HepG2 (cell line): ENCODE measurements around the gene MAN1C1. TPM values are rescaled to one million over a fixed set of nuclear protein-coding genes. Genes with fewer than 3 reads are reported as not detected.

Experiments used
- ATAC-seq: fragments of 200-7000 bp; cut with Tn5 transposase; 3 replicates; pipeline ENCODE4 v1.9.1; 2020; ENCODE audit warnings: mild to moderate bottlenecking, moderate library complexity
- BruUV-seq: library from RNA; stranded (reverse); fragments of 400-500 nt; replicated peaks from 2 replicates; lab custom pipeline; 2021; lab: Mats Ljungman, UMichigan
- CTCF ChIA-PET: fragments of 300-600 bp; formaldehyde crosslinking; extraction: SDS; loops from one replicate; lab custom pipeline; 2021; ENCODE audit warnings: low total read pairs, inconsistent platforms, low intra/inter-chr PET ratio; lab: Yijun Ruan, JAX
- POLR2A ChIA-PET: fragments of 350-600 bp; sonication (Branson Sonifier 250); formaldehyde crosslinking; loops from one replicate; lab custom pipeline; 2020; ENCODE audit warnings: antibody characterized with exemption, inconsistent platforms; lab: Yijun Ruan, JAX
- DNase-seq: peaks from one replicate; pipeline ENCODE4 v3.0.0-alpha.2; 2015; ENCODE audit warnings: low spot score
- FAIRE-seq: peaks from 3 replicates; lab custom pipeline; 2011; peaks lifted over from hg19 to GRCh38; lab: Jason Lieb, UNC
- H2AFZ ChIP-seq: one replicate; pipeline ENCODE4 v1.6.1; 2011; ENCODE audit warnings: low read length, inconsistent platforms
- H3K27ac ChIP-seq: fragments of 300-600 bp; 3 replicates; pipeline ENCODE4 v1.8.0; 2011; ENCODE audit warnings: mixed run types, mild to moderate bottlenecking, mixed read lengths, low read length, inconsistent platforms; ENCODE audit not compliant: insufficient read depth; ENCODE audit errors: extremely low read length
- H3K27me3 ChIP-seq, 2 experiments: fragments of 200-600 bp in 1 of 2; 2 replicates in 1 of 2; 3 replicates in 1 of 2; pipeline versions ENCODE4 v1.6.0 to v1.8.0; 2011; ENCODE audit warnings: low read length in 2 of 2, mild to moderate bottlenecking in 2 of 2, moderate library complexity in 2 of 2, inconsistent platforms in 1 of 2; ENCODE audit not compliant: insufficient read depth in 2 of 2, control insufficient read depth in 1 of 2
- H3K36me3 ChIP-seq, 2 experiments: fragments of 200-600 bp in 1 of 2; replicated peaks in 1 of 2; 2 replicates in 1 of 2; 3 replicates in 1 of 2; pipeline versions ENCODE4 v1.5.1 to v1.8.0; 2011; ENCODE audit warnings: low read length in 2 of 2, inconsistent platforms in 1 of 2; ENCODE audit not compliant: insufficient read depth in 2 of 2, control insufficient read depth in 1 of 2
- H3K4me1 ChIP-seq: 2 replicates; pipeline ENCODE4 v1.5.1; 2012; ENCODE audit warnings: low read length, inconsistent platforms; ENCODE audit not compliant: insufficient read depth
- H3K4me2 ChIP-seq: 2 replicates; pipeline ENCODE4 v1.6.0; 2011; ENCODE audit warnings: low read depth, low read length, inconsistent platforms
- H3K4me3 ChIP-seq, 3 experiments: fragments of 200-600 bp in 1 of 3; sonication (generic), shearing (Covaris generic) in 1 of 3; replicated peaks in 1 of 3; 2 replicates each; pipeline ENCODE4 v1.5.1; 2011 to 2016; ENCODE audit warnings: low read length in 3 of 3, inconsistent platforms in 2 of 3, low read depth in 2 of 3, mild to moderate bottlenecking in 2 of 3, control low read depth in 1 of 3, mixed read lengths in 1 of 3; ENCODE audit not compliant: insufficient read depth in 1 of 3
- H3K79me2 ChIP-seq: one replicate; pipeline ENCODE4 v1.6.1; 2011; ENCODE audit warnings: low read length, inconsistent platforms; ENCODE audit not compliant: insufficient read depth
- H3K9ac ChIP-seq: 2 replicates; pipeline ENCODE4 v1.6.0; 2011; ENCODE audit warnings: mild to moderate bottlenecking, low read depth, low read length, inconsistent platforms; ENCODE audit not compliant: insufficient read depth
- H3K9me3 ChIP-seq: 2 replicates; pipeline ENCODE4 v1.5.1; 2012; ENCODE audit warnings: mild to moderate bottlenecking, low read length
- H4K20me1 ChIP-seq: 2 replicates; pipeline ENCODE4 v1.6.0; 2011; ENCODE audit warnings: inconsistent platforms, mild to moderate bottlenecking, low read length, moderate library complexity; ENCODE audit not compliant: insufficient read depth
- FOXA3 ChIP-seq: IDR thresholded peaks from 2 replicates; pipeline ENCODE4 v1.6.1; 2016; ENCODE audit warnings: missing genetic modification reagents, missing compliant biosample characterization
- GATAD1 ChIP-seq: IDR thresholded peaks from 2 replicates; pipeline ENCODE4 v1.6.1; 2016; ENCODE audit warnings: missing genetic modification reagents, missing compliant biosample characterization
- HNRNPLL ChIP-seq: fragments of 200-400 bp; formaldehyde crosslinking; IDR thresholded peaks from 2 replicates; pipeline ENCODE4 v1.6.1; 2017; ENCODE audit warnings: mild to moderate bottlenecking, low read depth, low read length; ENCODE audit not compliant: poor library complexity, severe bottlenecking
- SIX4 ChIP-seq: sonication (generic); formaldehyde crosslinking; IDR thresholded peaks from 2 replicates; pipeline ENCODE4 v1.4.0; 2020; ENCODE audit warnings: missing genetic modification reagents
- SOX13 ChIP-seq, 3 experiments: fragments of 450-650 bp in 1 of 3; sonication (generic) in 1 of 3; formaldehyde crosslinking in 1 of 3; IDR thresholded peaks in 2 of 3; conservative IDR thresholded peaks in 1 of 3; 2 replicates each; pipeline versions ENCODE4 v1.5.0 to v1.6.1; 2016 to 2020; ENCODE audit warnings: antibody characterized with exemption in 1 of 3, mild to moderate bottlenecking in 1 of 3, missing compliant biosample characterization in 1 of 3, missing genetic modification reagents in 1 of 3, moderate library complexity in 1 of 3
- ZNF251 ChIP-seq: sonication (generic); formaldehyde crosslinking; IDR thresholded peaks from 2 replicates; pipeline ENCODE4 v1.9.0; 2021; ENCODE audit warnings: mild to moderate bottlenecking, missing genetic modification reagents
- ZNF75D ChIP-seq: sonication (generic); formaldehyde crosslinking; IDR thresholded peaks from 2 replicates; pipeline ENCODE4 v1.8.1; 2023; ENCODE audit warnings: missing genetic modification reagents, mild to moderate bottlenecking, borderline replicate concordance
- WGBS: methylation state at CpG from one replicate; pipeline ENCODE4 v1.1.6; 2017; ENCODE audit warnings: low lambda C conversion rate; 5-methylcytosine and 5-hydroxymethylcytosine counted together
- in situ Hi-C: cut with HindIII; loops from 2 replicates; pipeline ENCODE4 v1.10.0; 2017; ENCODE audit warnings: low pct_unique_long_range_greater_than_20kb; ENCODE audit not compliant: extremely low pct_ligation_motif_present
- intact Hi-C: fragments of 100-400 bp; cut with micrococcal nuclease; formaldehyde crosslinking; loops from one replicate; pipeline ENCODE4 v1.10.0; 2022; ENCODE audit not compliant: unreplicated experiment
- polyA plus RNA-seq, 8 experiments: library from polyadenylated mRNA; depleted of rRNA in 3 of 8; stranded (reverse) in 7 of 8; unstranded in 1 of 8; fragments of >200 nt; fragmentation: Illumina TruSeq in 4 of 8; extraction: Trizol in 4 of 8; gene quantifications; 2 replicates each; pipeline versions ENCODE4 v1.2.1 to v1.2.3, GENCODE V29; 2011 to 2016; ENCODE audit warnings: low read depth in 4 of 8, missing spikeins in 1 of 8, mixed read lengths in 1 of 8; ENCODE audit not compliant: insufficient read depth in 1 of 8
- total RNA-seq, 5 experiments: library from RNA; depleted of rRNA; stranded (reverse); fragments of >200 nt; fragmentation: Illumina TruSeq; extraction: Trizol; gene quantifications; 2 replicates each; pipeline ENCODE4 v1.2.3, GENCODE V29; 2016; ENCODE audit warnings: low read depth in 1 of 5
- TF ChIP-seq, protein P1 (sequence below): sonication (generic); formaldehyde crosslinking; IDR thresholded peaks from 2 replicates; pipeline ENCODE4 v1.5.0; 2020; ENCODE audit warnings: mild to moderate bottlenecking, missing genetic modification reagents, moderate library complexity
- TF ChIP-seq, protein P2 (sequence below): sonication (generic); formaldehyde crosslinking; IDR thresholded peaks from 2 replicates; pipeline ENCODE4 v1.4.0; 2020; ENCODE audit warnings: missing genetic modification reagents, borderline replicate concordance
- TF ChIP-seq, protein P3 (sequence below): sonication (generic); formaldehyde crosslinking; IDR thresholded peaks from 2 replicates; pipeline ENCODE4 v1.4.0; 2020; ENCODE audit warnings: missing genetic modification reagents, low read depth, mild to moderate bottlenecking, borderline replicate concordance
- TF ChIP-seq, protein P4 (sequence below): sonication (generic); formaldehyde crosslinking; IDR thresholded peaks from 2 replicates; pipeline ENCODE4 v1.4.0; 2020; ENCODE audit warnings: mild to moderate bottlenecking, missing genetic modification reagents

MAN1C1 gene
- total and polyA plus RNA-seq, 2 of the 13 experiments (the other 11 are each of a cell fraction or from before 2014, with no cell fraction given), result 0.18 to 0.49 TPM

DNA sequence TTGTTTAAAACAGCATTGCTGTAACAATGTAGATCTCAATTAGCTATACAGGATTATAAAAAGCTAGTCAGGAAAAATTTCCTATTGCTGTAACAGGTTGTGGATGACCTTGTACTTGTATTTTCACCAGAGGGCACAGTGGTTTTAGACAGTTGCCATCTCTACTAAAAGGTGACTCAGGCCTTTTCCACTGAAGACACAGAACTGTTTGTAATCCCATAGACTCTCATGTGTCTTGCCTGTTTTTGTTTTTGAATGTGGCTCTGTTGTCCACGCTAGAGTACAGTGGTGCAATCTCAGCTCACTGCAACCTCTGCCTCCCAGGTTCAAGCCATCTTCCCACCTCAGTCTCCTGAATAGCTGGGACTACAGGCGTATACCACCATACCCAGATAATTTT is 209.0 kb downstream of the MAN1C1 start (continued):
- TF ChIP-seq, protein P1, sequence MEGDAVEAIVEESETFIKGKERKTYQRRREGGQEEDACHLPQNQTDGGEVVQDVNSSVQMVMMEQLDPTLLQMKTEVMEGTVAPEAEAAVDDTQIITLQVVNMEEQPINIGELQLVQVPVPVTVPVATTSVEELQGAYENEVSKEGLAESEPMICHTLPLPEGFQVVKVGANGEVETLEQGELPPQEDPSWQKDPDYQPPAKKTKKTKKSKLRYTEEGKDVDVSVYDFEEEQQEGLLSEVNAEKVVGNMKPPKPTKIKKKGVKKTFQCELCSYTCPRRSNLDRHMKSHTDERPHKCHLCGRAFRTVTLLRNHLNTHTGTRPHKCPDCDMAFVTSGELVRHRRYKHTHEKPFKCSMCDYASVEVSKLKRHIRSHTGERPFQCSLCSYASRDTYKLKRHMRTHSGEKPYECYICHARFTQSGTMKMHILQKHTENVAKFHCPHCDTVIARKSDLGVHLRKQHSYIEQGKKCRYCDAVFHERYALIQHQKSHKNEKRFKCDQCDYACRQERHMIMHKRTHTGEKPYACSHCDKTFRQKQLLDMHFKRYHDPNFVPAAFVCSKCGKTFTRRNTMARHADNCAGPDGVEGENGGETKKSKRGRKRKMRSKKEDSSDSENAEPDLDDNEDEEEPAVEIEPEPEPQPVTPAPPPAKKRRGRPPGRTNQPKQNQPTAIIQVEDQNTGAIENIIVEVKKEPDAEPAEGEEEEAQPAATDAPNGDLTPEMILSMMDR (CRISPR knock-in tag), result peak; percentile 32; the same call in 1 of the 2 replicates
- TF ChIP-seq ZNF75D (CRISPR knock-in tag), result no peak
- TF ChIP-seq, protein P2, sequence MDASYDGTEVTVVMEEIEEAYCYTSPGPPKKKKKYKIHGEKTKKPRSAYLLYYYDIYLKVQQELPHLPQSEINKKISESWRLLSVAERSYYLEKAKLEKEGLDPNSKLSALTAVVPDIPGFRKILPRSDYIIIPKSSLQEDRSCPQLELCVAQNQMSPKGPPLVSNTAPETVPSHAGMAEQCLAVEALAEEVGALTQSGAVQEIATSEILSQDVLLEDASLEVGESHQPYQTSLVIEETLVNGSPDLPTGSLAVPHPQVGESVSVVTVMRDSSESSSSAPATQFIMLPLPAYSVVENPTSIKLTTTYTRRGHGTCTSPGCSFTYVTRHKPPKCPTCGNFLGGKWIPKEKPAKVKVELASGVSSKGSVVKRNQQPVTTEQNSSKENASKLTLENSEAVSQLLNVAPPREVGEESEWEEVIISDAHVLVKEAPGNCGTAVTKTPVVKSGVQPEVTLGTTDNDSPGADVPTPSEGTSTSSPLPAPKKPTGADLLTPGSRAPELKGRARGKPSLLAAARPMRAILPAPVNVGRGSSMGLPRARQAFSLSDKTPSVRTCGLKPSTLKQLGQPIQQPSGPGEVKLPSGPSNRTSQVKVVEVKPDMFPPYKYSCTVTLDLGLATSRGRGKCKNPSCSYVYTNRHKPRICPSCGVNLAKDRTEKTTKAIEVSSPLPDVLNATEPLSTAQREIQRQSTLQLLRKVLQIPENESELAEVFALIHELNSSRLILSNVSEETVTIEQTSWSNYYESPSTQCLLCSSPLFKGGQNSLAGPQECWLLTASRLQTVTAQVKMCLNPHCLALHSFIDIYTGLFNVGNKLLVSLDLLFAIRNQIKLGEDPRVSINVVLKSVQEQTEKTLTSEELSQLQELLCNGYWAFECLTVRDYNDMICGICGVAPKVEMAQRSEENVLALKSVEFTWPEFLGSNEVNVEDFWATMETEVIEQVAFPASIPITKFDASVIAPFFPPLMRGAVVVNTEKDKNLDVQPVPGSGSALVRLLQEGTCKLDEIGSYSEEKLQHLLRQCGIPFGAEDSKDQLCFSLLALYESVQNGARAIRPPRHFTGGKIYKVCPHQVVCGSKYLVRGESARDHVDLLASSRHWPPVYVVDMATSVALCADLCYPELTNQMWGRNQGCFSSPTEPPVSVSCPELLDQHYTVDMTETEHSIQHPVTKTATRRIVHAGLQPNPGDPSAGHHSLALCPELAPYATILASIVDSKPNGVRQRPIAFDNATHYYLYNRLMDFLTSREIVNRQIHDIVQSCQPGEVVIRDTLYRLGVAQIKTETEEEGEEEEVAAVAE (CRISPR knock-in tag), result no peak

DNA sequence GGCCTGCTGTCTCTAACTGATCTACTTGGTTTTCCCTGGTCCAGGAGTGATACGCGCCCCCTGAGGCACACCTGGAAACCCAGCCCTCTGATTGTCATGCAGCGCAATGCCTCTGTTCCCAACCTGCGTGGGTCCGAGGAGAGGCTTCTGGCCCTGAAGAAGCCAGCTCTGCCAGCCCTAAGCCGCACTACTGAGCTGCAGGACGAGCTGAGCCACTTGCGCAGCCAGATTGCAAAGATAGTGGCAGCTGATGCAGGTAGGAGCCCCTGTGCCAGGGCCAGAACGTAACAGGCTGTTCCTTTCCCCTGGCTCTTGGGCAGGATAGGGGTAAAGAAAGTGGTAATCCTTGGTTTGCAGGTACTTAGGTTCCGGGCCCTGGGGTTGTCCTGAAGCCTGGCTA is 210.0 kb downstream of the MAN1C1 start:
- Histone ChIP-seq H3K27ac (no peak overlapping the region), H4K20me1 (peaks cover 5% of the 10 kb centered on the region), H3K9ac (no peak overlapping the region), H3K4me3 (no peak overlapping the region), H3K4me2 (no peak overlapping the region), H2AFZ (no peak overlapping the region), H3K36me3 (peaks cover 24 to 61% of the 10 kb centered on the region in 2 experiments), H3K27me3 (no peaks in the 10 kb centered on the region), H3K4me1 (peaks cover 24% of the 10 kb centered on the region), H3K79me2 (peaks cover 12% of the 10 kb centered on the region), H3K9me3 (no peaks in the 10 kb centered on the region)
- ChIA-PET POLR2A (no interaction called here), CTCF (no interaction called here)
- no peak for FAIRE-seq
- intact Hi-C loops, result no loop called here
- no TSS peak for BruUV-seq
- ATAC-seq, result no peak
- 97% methylated on average over 6 of the region's 10 CpGs for WGBS
- DNase-seq, result no peak
- in situ Hi-C loops, result loop anchor here (10.0 kb wide), 1 partner anchor 168 kb away; the partner anchor contains the start of gene PAFAH2
- TF ChIP-seq, protein P3, sequence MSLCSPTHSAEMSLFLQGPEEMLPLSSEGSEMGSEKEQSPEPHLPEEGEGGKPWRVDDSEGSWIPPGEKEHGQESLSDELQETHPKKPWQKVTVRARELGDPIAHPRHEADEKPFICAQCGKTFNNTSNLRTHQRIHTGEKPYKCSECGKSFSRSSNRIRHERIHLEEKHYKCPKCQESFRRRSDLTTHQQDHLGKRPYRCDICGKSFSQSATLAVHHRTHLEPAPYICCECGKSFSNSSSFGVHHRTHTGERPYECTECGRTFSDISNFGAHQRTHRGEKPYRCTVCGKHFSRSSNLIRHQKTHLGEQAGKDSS (CRISPR knock-in tag), result no peak
- TF ChIP-seq ZNF251, result no peak
- TF ChIP-seq SOX13 (IDR thresholded peaks at IDR 0.05), result no peak
- TF ChIP-seq SOX13 (CRISPR knock-in tag; conservative IDR thresholded peaks at IDR 0.05 in 1 of 2, IDR thresholded peaks at IDR 0.05 in 1 of 2), result no peak
- TF ChIP-seq, protein P4, sequence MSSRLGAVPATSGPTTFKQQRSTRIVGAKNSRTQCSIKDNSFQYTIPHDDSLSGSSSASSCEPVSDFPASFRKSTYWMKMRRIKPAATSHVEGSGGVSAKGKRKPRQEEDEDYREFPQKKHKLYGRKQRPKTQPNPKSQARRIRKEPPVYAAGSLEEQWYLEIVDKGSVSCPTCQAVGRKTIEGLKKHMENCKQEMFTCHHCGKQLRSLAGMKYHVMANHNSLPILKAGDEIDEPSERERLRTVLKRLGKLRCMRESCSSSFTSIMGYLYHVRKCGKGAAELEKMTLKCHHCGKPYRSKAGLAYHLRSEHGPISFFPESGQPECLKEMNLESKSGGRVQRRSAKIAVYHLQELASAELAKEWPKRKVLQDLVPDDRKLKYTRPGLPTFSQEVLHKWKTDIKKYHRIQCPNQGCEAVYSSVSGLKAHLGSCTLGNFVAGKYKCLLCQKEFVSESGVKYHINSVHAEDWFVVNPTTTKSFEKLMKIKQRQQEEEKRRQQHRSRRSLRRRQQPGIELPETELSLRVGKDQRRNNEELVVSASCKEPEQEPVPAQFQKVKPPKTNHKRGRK (CRISPR knock-in tag), result no peak
- TF ChIP-seq GATAD1, result no peak
- TF ChIP-seq HNRNPLL, result no peak
- TF ChIP-seq FOXA3, result no peak
- no peak for TF ChIP-seq SIX4 (CRISPR knock-in tag)
